ENCODE measurements around the gene GMPS. TPM values are rescaled to one million over a fixed set of nuclear protein-coding genes. Genes with fewer than 3 reads are reported as not detected.

GMPS gene
- 90.3 and 125 TPM in 2 replicates for total RNA-seq

GRCh38 chr3:155870133-155870944 is at the start of gene GMPS:
Gene GMPS (plus strand): TSS chr3:155870650. CDS start chr3:155870871, 221 bp downstream.

DNA sequence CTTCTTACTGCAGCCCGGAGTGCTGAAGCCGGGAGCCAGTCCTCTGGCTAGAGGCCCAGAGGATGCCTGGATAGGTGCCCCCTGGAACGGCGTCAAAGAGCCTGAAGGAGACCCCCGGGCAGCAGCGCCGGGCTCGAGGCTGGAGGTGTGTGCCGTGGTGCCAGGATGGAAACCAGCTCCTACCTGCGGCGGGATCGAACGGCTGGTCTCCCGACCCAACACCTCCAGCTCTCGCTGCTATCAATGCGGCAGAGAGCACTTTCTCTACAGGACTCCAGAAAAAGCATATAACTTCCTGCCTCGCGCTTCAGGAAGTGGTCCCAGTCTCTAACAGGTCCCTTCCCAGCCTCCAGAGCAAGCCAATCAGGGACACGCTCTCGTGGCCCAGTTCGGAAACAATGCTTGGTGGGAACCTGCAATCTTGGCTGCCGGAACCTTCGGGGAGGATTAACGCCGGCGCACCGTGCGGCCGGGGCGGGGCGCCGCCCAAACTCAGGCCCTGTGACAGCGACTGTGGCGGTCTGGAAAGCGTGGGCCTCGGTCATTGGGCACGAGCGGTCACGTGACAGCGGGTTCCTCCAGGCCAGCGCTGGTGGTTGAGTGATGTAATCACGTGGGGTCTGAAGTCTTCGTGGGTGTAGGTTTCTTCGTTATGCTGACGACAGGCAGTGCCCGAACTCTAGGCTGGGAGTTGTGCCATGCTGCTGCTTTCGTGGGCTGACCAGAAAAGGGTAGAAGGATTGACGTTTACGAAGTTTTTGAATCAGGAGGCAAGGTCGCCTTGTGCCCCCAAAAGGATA is 16.1 kb upstream of the GMPS start, which contains the start of gene SLC33A1:
TSS of gene SLC33A1 (minus strand) at position 287 of the 800 bp plus-strand sequence. CDS start 430 bp downstream, outside the sequence.

Other genes with a start within 250 kb of the GMPS start
- gene PLCH1, start 125.6 kb upstream of the GMPS start, total RNA-seq, result 0.14 and 0.27 TPM in 2 replicates
- gene C3orf33, start 64.4 kb upstream of the GMPS start, total RNA-seq, result 2.2 and 2.4 TPM in 2 replicates
- gene SLC33A1, start 16.2 kb upstream of the GMPS start, total RNA-seq, result 45.2 and 52.1 TPM in 2 replicates
- gene KCNAB1, start 249.9 kb downstream of the GMPS start, total RNA-seq, result 0.40 and 47.5 TPM in 2 replicates

Measured in thoracic aorta endothelial cell (primary cell).